ENCODE data around the gene SPON1. TPM values are rescaled to one million over a fixed set of nuclear protein-coding genes. Genes with fewer than 3 reads are reported as not detected.

SPON1 gene
- total and polyA plus RNA-seq, 2 experiments from 2014 or later: 2.9 to 6.4 TPM

DNA sequence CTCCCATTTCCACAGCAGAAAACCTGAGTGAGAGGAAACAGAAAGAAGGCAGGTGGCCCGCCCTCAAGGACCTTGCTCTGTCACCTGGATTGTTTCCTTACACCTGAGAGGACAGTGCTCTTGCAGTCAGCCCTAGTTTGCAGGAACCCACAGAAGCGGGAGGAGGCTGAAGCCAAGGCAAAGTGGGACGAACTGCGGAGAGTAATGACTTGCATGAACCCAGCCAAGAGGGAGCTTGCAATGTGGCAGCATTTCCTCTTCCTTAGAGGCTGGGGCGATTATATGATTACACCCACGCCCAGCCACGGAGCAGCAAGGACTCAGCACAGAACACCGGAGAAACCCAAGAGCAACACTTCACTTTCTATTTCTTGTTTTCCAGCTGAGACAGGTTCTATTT lies 102.6 kb downstream of the SPON1 start (continued):
- TF ChIP-seq NANOG (IDR thresholded peaks at IDR 0.05; ENCODE audit: borderline replicate concordance) (no peak), POLR2AphosphoS5 (IDR thresholded peaks at IDR 0.05; ENCODE audit: low read depth) (no peak)
- TF ChIP-seq, protein P1, sequence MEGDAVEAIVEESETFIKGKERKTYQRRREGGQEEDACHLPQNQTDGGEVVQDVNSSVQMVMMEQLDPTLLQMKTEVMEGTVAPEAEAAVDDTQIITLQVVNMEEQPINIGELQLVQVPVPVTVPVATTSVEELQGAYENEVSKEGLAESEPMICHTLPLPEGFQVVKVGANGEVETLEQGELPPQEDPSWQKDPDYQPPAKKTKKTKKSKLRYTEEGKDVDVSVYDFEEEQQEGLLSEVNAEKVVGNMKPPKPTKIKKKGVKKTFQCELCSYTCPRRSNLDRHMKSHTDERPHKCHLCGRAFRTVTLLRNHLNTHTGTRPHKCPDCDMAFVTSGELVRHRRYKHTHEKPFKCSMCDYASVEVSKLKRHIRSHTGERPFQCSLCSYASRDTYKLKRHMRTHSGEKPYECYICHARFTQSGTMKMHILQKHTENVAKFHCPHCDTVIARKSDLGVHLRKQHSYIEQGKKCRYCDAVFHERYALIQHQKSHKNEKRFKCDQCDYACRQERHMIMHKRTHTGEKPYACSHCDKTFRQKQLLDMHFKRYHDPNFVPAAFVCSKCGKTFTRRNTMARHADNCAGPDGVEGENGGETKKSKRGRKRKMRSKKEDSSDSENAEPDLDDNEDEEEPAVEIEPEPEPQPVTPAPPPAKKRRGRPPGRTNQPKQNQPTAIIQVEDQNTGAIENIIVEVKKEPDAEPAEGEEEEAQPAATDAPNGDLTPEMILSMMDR (conservative IDR thresholded peaks at IDR 0.05; ENCODE audit: low read depth in 2 of 2): no peak
- TF ChIP-seq, protein P2, sequence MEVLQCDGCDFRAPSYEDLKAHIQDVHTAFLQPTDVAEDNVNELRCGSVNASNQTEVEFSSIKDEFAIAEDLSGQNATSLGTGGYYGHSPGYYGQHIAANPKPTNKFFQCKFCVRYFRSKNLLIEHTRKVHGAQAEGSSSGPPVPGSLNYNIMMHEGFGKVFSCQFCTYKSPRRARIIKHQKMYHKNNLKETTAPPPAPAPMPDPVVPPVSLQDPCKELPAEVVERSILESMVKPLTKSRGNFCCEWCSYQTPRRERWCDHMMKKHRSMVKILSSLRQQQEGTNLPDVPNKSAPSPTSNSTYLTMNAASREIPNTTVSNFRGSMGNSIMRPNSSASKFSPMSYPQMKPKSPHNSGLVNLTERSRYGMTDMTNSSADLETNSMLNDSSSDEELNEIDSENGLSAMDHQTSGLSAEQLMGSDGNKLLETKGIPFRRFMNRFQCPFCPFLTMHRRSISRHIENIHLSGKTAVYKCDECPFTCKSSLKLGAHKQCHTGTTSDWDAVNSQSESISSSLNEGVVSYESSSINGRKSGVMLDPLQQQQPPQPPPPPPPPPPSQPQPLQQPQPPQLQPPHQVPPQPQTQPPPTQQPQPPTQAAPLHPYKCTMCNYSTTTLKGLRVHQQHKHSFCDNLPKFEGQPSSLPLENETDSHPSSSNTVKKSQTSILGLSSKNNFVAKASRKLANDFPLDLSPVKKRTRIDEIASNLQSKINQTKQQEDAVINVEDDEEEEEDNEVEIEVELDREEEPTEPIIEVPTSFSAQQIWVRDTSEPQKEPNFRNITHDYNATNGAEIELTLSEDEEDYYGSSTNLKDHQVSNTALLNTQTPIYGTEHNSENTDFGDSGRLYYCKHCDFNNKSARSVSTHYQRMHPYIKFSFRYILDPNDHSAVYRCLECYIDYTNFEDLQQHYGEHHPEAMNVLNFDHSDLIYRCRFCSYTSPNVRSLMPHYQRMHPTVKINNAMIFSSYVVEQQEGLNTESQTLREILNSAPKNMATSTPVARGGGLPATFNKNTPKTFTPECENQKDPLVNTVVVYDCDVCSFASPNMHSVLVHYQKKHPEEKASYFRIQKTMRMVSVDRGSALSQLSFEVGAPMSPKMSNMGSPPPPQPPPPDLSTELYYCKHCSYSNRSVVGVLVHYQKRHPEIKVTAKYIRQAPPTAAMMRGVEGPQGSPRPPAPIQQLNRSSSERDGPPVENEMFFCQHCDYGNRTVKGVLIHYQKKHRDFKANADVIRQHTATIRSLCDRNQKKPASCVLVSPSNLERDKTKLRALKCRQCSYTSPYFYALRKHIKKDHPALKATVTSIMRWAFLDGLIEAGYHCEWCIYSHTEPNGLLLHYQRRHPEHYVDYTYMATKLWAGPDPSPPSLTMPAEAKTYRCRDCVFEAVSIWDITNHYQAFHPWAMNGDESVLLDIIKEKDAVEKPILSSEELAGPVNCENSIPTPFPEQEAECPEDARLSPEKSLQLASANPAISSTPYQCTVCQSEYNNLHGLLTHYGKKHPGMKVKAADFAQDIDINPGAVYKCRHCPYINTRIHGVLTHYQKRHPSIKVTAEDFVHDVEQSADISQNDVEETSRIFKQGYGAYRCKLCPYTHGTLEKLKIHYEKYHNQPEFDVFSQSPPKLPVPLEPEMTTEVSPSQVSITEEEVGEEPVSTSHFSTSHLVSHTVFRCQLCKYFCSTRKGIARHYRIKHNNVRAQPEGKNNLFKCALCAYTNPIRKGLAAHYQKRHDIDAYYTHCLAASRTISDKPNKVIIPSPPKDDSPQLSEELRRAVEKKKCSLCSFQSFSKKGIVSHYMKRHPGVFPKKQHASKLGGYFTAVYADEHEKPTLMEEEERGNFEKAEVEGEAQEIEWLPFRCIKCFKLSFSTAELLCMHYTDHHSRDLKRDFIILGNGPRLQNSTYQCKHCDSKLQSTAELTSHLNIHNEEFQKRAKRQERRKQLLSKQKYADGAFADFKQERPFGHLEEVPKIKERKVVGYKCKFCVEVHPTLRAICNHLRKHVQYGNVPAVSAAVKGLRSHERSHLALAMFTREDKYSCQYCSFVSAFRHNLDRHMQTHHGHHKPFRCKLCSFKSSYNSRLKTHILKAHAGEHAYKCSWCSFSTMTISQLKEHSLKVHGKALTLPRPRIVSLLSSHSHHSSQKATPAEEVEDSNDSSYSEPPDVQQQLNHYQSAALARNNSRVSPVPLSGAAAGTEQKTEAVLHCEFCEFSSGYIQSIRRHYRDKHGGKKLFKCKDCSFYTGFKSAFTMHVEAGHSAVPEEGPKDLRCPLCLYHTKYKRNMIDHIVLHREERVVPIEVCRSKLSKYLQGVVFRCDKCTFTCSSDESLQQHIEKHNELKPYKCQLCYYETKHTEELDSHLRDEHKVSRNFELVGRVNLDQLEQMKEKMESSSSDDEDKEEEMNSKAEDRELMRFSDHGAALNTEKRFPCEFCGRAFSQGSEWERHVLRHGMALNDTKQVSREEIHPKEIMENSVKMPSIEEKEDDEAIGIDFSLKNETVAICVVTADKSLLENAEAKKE (CRISPR knock-in tag; IDR thresholded peaks at IDR 0.05): no peak

DNA sequence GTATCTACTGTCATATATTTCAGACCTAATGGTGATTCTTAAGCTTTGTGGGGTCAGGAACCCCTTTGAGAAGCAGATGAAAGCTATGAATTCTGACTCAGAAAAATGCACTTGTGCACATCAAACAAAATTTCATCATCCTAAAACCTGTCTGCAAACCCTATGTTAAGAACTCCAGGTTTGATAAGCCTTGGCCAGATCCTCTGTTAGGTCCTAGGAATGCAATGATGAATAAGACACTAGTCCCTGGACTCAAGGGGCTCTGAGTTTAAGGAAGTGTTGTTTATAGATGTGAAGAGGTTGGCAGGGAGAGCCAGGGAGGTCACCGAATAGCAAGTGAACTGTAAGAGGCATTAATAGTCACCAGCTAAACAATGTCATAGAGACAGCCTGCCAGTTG lies 103.2 kb downstream of the SPON1 start:
- Histone ChIP-seq H3K27ac (ENCODE audit: low read depth) (no peak overlapping the region), H3K27me3 (ENCODE audit: insufficient read depth) (no peaks in the 10 kb centered on the region), H3K4me2 (no peak overlapping the region), H3K4me1 (ENCODE audit: insufficient read depth) (peaks cover 4% of the 10 kb centered on the region; the same call in 1 of the 2 replicates), H3K36me3 (ENCODE audit: insufficient read depth) (no peaks in the 10 kb centered on the region), H4K20me1 (replicated peaks; ENCODE audit: insufficient read depth) (no peaks in the 10 kb centered on the region), H2AFZ (no peak overlapping the region), H3K79me2 (replicated peaks; ENCODE audit: insufficient read depth) (no peaks in the 10 kb centered on the region), H3F3A (replicated peaks; ENCODE audit: low read depth) (no peaks in the 10 kb centered on the region), H3K4me3 (no peak overlapping the region), H3K9me2 (ENCODE audit: insufficient read depth) (peaks cover 15% of the 10 kb centered on the region)
- no peak for ATAC-seq
- H3K4me3 Mint-ChIP-seq: no peak overlapping the region
- H3K9me3 Mint-ChIP-seq: no peaks in the 10 kb centered on the region
- no peak overlapping the region for H3K27ac Mint-ChIP-seq
- no peaks in the 10 kb centered on the region for H3K36me3 Mint-ChIP-seq (ENCODE audit: low read depth)
- no peaks in the 10 kb centered on the region for H3K27me3 Mint-ChIP-seq (ENCODE audit: insufficient read depth, low read depth, poor library complexity)
- DNase-seq (ENCODE audit: low spot score): no peak
- 0 out of 3 replicates have a peak, but pooled peaks cover 5% of the 10 kb centered on the region for H3K4me1 Mint-ChIP-seq
- TF ChIP-seq STAT1 (IDR thresholded peaks at IDR 0.05; ENCODE audit: unreplicated experiment) (no peak), ZNF331 (CRISPR knock-in tag; IDR thresholded peaks at IDR 0.05; ENCODE audit: low read depth) (no peak)
- TF ChIP-seq, protein P2 (CRISPR knock-in tag; IDR thresholded peaks at IDR 0.05): no peak
- TF ChIP-seq, protein P3, sequence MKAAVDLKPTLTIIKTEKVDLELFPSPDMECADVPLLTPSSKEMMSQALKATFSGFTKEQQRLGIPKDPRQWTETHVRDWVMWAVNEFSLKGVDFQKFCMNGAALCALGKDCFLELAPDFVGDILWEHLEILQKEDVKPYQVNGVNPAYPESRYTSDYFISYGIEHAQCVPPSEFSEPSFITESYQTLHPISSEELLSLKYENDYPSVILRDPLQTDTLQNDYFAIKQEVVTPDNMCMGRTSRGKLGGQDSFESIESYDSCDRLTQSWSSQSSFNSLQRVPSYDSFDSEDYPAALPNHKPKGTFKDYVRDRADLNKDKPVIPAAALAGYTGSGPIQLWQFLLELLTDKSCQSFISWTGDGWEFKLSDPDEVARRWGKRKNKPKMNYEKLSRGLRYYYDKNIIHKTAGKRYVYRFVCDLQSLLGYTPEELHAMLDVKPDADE (IDR thresholded peaks at IDR 0.05): no peak
